DND-41 (cell line): ENCODE measurements around the gene MICU2.

Source experiments
- ATAC-seq: fragments of 200-7000 bp; cut with Tn5 transposase; 3 replicates; pipeline ENCODE4 v1.9.1; 2021; ENCODE audit warnings: low read depth; ENCODE audit not compliant: insufficient read depth
- DNase-seq: peaks from one replicate; pipeline ENCODE4 v3.0.0-alpha.2; 2020
- H2AFZ ChIP-seq: 2 replicates; pipeline ENCODE4 v1.6.0; 2012; ENCODE audit warnings: low read depth, low read length
- H3K27ac ChIP-seq: 2 replicates; pipeline ENCODE4 v1.5.1; 2012; ENCODE audit warnings: low read length, inconsistent platforms
- H3K27me3 ChIP-seq: fragments of 200-600 bp; sonication (generic); 2 replicates; pipeline ENCODE4 v1.6.0; 2012; ENCODE audit warnings: low read length, mild to moderate bottlenecking, inconsistent platforms; ENCODE audit not compliant: insufficient read depth, poor library complexity
- H3K36me3 ChIP-seq: 2 replicates; pipeline ENCODE4 v1.5.1; 2012; ENCODE audit warnings: low read length, inconsistent platforms; ENCODE audit not compliant: insufficient read depth
- H3K4me1 ChIP-seq: 2 replicates; pipeline ENCODE4 v1.5.1; 2012; ENCODE audit warnings: mild to moderate bottlenecking, low read length; ENCODE audit not compliant: insufficient read depth
- H3K4me2 ChIP-seq: 2 replicates; pipeline ENCODE4 v1.6.0; 2012; ENCODE audit warnings: mild to moderate bottlenecking, moderate library complexity, low read length, inconsistent platforms; ENCODE audit not compliant: insufficient read depth
- H3K4me3 ChIP-seq, 2 experiments: fragments of 200-600 bp in 1 of 2; shearing (Covaris generic) in 1 of 2; 2 replicates each; pipeline ENCODE4 v1.5.1; 2012 to 2016; ENCODE audit warnings: inconsistent platforms in 2 of 2, low read length in 2 of 2, mild to moderate bottlenecking in 2 of 2, low read depth in 1 of 2, moderate library complexity in 1 of 2
- H3K79me2 ChIP-seq: 2 replicates; pipeline ENCODE4 v1.6.0; 2012; ENCODE audit warnings: low read length, inconsistent platforms; ENCODE audit not compliant: insufficient read depth
- H3K9ac ChIP-seq: 2 replicates; pipeline ENCODE4 v1.6.0; 2012; ENCODE audit warnings: low read depth, mild to moderate bottlenecking, inconsistent platforms, low read length, moderate library complexity
- H3K9me3 ChIP-seq: 2 replicates; pipeline ENCODE4 v1.5.1; 2012; ENCODE audit warnings: low read length, moderate library complexity, mild to moderate bottlenecking, inconsistent platforms; ENCODE audit not compliant: insufficient read depth, severe bottlenecking
- H4K20me1 ChIP-seq: 2 replicates; pipeline ENCODE4 v1.6.0; 2012; ENCODE audit warnings: low read length; ENCODE audit not compliant: insufficient read depth
- EZH2 ChIP-seq: IDR thresholded peaks from 3 replicates; pipeline ENCODE4 v1.6.1; 2012; ENCODE audit warnings: borderline replicate concordance, low read depth, mild to moderate bottlenecking, moderate library complexity, low read length, inconsistent platforms; ENCODE audit not compliant: severe bottlenecking
- TF ChIP-seq, protein P1 (sequence below): IDR thresholded peaks from 2 replicates; pipeline ENCODE4 v1.5.1; 2012; ENCODE audit warnings: borderline replicate concordance, low read length, moderate library complexity, mild to moderate bottlenecking; ENCODE audit not compliant: poor library complexity, severe bottlenecking; ENCODE audit errors: extremely low read depth

Gene MICU2

DNA sequence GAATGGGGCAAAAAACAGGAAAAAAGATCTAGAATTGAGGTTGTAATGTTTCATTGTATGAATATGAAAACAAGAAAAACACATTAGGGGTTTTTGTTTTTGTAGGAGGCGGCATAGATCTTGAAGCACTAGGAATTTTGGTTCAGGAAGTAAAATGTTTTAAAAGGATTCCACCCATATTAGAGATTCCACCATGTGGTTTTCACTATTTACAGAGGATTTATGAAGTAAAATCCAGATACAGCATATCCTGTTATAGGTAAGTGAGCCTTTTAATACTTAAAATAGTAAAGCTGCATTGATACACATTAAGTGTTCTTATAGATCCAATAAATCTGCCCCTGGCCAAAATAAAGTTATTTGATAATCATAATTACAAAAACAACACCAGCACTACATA is 61.4 kb downstream of the MICU2 start:
- no peak overlapping the region for H3K4me3 ChIP-seq
- H3K4me1 ChIP-seq, result no peaks in the 10 kb centered on the region
- DNase-seq (no peak), ATAC-seq (no peak)
- no peak overlapping the region for H3K4me2 ChIP-seq
- H3K79me2 ChIP-seq, result no peaks in the 10 kb centered on the region; the same call in 1 of the 2 replicates
- TF ChIP-seq, protein P1, sequence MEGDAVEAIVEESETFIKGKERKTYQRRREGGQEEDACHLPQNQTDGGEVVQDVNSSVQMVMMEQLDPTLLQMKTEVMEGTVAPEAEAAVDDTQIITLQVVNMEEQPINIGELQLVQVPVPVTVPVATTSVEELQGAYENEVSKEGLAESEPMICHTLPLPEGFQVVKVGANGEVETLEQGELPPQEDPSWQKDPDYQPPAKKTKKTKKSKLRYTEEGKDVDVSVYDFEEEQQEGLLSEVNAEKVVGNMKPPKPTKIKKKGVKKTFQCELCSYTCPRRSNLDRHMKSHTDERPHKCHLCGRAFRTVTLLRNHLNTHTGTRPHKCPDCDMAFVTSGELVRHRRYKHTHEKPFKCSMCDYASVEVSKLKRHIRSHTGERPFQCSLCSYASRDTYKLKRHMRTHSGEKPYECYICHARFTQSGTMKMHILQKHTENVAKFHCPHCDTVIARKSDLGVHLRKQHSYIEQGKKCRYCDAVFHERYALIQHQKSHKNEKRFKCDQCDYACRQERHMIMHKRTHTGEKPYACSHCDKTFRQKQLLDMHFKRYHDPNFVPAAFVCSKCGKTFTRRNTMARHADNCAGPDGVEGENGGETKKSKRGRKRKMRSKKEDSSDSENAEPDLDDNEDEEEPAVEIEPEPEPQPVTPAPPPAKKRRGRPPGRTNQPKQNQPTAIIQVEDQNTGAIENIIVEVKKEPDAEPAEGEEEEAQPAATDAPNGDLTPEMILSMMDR, result no peak
- TF ChIP-seq EZH2, result no peak
- no peaks in the 10 kb centered on the region for H3K27me3 ChIP-seq
- no peak overlapping the region for H3K27ac ChIP-seq
- H3K36me3 ChIP-seq, result peaks cover 19% of the 10 kb centered on the region; the same call in 1 of the 2 replicates
- no peak overlapping the region for H2AFZ ChIP-seq
- H4K20me1 ChIP-seq, result no peaks in the 10 kb centered on the region
- H3K9me3 ChIP-seq, result no peaks in the 10 kb centered on the region
- no peak overlapping the region for H3K9ac ChIP-seq

DNA sequence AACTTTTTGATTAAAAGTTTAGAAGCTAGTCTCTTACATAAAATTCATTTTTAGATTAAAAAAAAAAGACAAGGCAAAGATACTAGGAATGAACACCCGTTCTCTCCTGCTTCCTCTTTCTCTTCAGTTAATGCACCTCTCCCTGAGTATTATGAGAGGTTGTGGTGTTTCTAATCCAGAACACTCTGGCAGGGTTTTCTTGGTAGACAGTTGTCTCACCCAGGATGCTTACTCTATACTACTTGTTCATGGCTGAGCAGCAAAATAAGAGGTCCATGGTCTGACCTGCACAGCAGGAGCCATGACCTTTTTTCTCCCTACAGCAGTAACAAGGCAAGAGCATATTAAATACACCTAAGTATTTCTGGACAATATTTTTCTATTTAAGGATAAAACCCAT is 62.0 kb downstream of the MICU2 start:
- Histone ChIP-seq H3K27me3 (no peaks in the 10 kb centered on the region), H3K4me2 (no peak overlapping the region)
- no peak for DNase-seq

GRCh38 chr13:21541271-21541670 is 62.7 kb downstream of the MICU2 start:
- no peaks in the 10 kb centered on the region for H3K4me1 ChIP-seq
- no peaks in the 10 kb centered on the region for H4K20me1 ChIP-seq
- H3K27ac ChIP-seq, result no peak overlapping the region
- H3K4me3 ChIP-seq, result no peak overlapping the region
- no peaks in the 10 kb centered on the region for H3K9me3 ChIP-seq
- H2AFZ ChIP-seq, result no peak overlapping the region
- ATAC-seq (no peak), DNase-seq (no peak)
- no peaks in the 10 kb centered on the region for H3K27me3 ChIP-seq
- no peak overlapping the region for H3K4me2 ChIP-seq
- H3K36me3 ChIP-seq, result peaks cover 15% of the 10 kb centered on the region; the same call in 1 of the 2 replicates
- H3K79me2 ChIP-seq, result no peaks in the 10 kb centered on the region; the same call in 1 of the 2 replicates
- TF ChIP-seq, protein P1, result no peak
- TF ChIP-seq EZH2, result no peak
- no peak overlapping the region for H3K9ac ChIP-seq

More for the DNA sequence above, 62.0 kb downstream of the MICU2 start:
- Histone ChIP-seq H3K4me3 (no peak overlapping the region), H3K9ac (no peak overlapping the region), H3K79me2 (no peaks in the 10 kb centered on the region; the same call in 1 of the 2 replicates), H4K20me1 (no peaks in the 10 kb centered on the region), H3K36me3 (peaks cover 17% of the 10 kb centered on the region; the same call in 1 of the 2 replicates), H3K9me3 (no peaks in the 10 kb centered on the region), H3K4me1 (no peaks in the 10 kb centered on the region), H3K27ac (no peak overlapping the region), H2AFZ (no peak overlapping the region)
- no peak for ATAC-seq
- no peak for TF ChIP-seq EZH2
- TF ChIP-seq, protein P1, result no peak

DNA sequence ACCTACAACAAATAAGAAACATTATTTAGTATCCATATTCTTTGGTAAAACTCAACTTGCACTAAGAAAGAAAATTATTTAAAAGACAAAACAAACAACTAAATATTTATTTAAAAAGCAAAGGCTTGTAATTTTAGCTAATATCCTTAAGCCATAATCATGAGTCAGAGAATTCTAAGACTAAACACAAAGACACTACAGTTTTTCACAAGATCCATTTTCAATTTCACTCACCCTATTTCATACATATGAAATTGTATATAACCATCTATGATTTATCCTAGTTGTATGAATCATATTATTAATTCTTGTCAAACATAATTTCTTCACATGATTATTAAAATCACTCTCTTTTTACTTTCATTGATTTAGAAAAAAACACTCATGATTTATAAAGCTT is 64.3 kb downstream of the MICU2 start:
- TF ChIP-seq, protein P1, result no peak
- no peak for TF ChIP-seq EZH2
- Histone ChIP-seq H3K9ac (no peak overlapping the region), H3K27ac (no peak overlapping the region), H3K79me2 (no peaks in the 10 kb centered on the region; the same call in 1 of the 2 replicates), H3K9me3 (no peaks in the 10 kb centered on the region), H3K4me3 (no peak overlapping the region), H2AFZ (no peak overlapping the region), H3K27me3 (no peaks in the 10 kb centered on the region), H3K36me3 (peaks cover 10% of the 10 kb centered on the region; the same call in 1 of the 2 replicates), H3K4me2 (no peak overlapping the region), H4K20me1 (no peaks in the 10 kb centered on the region), H3K4me1 (no peaks in the 10 kb centered on the region)
- ATAC-seq (no peak), DNase-seq (no peak)
